ENCODE data around the gene CNBD2.
"Not testable (repeated sequence)": the region's sequence is repeated elsewhere in the genome, so short reads cannot be mapped to it uniquely, and the experiment has no call there.

The CNBD2 gene

GRCh38 chr20:35950093-35950492 lies 18.3 kb upstream of the CNBD2 start:
- DNase-seq (ENCODE audit: low read depth, low spot score), result no peak
- Histone ChIP-seq H3K4me3 (no peak overlapping the region), H3K36me3 (ENCODE audit: insufficient read depth, low read length) (peaks cover 13% of the 10 kb centered on the region), H3K9ac (ENCODE audit: insufficient read length) (no peak overlapping the region), H3K27ac (no peak overlapping the region), H3K9me3 (ENCODE audit: low read depth, low read length) (no peaks in the 10 kb centered on the region)
- TF ChIP-seq FOXP2 (optimal IDR thresholded peaks at IDR 0.05; ENCODE audit: control extremely low read depth, extremely low read length, insufficient read depth) (no peak), EZH2 (IDR thresholded peaks at IDR 0.05) (no peak), POLR2AphosphoS5 (IDR thresholded peaks at IDR 0.05; ENCODE audit: borderline replicate concordance, low read depth, low read length) (no peak)

- H3K36me3 ChIP-seq (ENCODE audit: insufficient read depth, low read length); H3K9me3 ChIP-seq (ENCODE audit: low read depth, low read length); H3K9ac ChIP-seq (ENCODE audit: insufficient read length); H3K4me3 ChIP-seq; DNase-seq (ENCODE audit: low read depth, low spot score); H3K27ac ChIP-seq: not testable (repeated sequence)
Measured at GRCh38 chr20:35952080-35952479, 16.3 kb upstream of the CNBD2 start.

- H3K27ac ChIP-seq, result peak overlapping the region; percentile 93; the same call in 1 of the 2 replicates
- H3K9me3 ChIP-seq (ENCODE audit: low read depth, low read length), result no peaks in the 10 kb centered on the region
- TF ChIP-seq POLR2AphosphoS5 (IDR thresholded peaks at IDR 0.05; ENCODE audit: borderline replicate concordance, low read depth, low read length), result no peak; the same call in 1 of the 2 replicates
- no peaks in the 10 kb centered on the region; the same call in none of the 2 replicates for H3K36me3 ChIP-seq (ENCODE audit: insufficient read depth, low read length)
- no peak for DNase-seq (ENCODE audit: low read depth, low spot score)
- H3K9ac ChIP-seq (ENCODE audit: insufficient read length), result peak overlapping the region; percentile 95
- H3K4me3 ChIP-seq, result peak overlapping the region; percentile 89
Measured at GRCh38 chr20:35952480-35953386, 15.7 kb upstream of the CNBD2 start.

- TF ChIP-seq POLR2AphosphoS5 (IDR thresholded peaks at IDR 0.05; ENCODE audit: borderline replicate concordance, low read depth, low read length) (peak; percentile 32; the same call in 1 of the 2 replicates), FOXP2 (optimal IDR thresholded peaks at IDR 0.05; ENCODE audit: control extremely low read depth, extremely low read length, insufficient read depth) (no peak)
- DNase-seq (ENCODE audit: low read depth, low spot score), result no peak
Measured at GRCh38 chr20:35953387-35954199, 14.8 kb upstream of the CNBD2 start.

GRCh38 chr20:35954200-35954906 lies 14.0 kb upstream of the CNBD2 start, which contains the start of gene SCAND1:
SCAND1 (minus strand) TSS chr20:35954502; CDS start chr20:35954284, 218 bp downstream.
- TF ChIP-seq POLR2AphosphoS5 (IDR thresholded peaks at IDR 0.05; ENCODE audit: borderline replicate concordance, low read depth, low read length) (peak; percentile 95), EZH2 (IDR thresholded peaks at IDR 0.05) (no peak), FOXP2 (optimal IDR thresholded peaks at IDR 0.05; ENCODE audit: control extremely low read depth, extremely low read length, insufficient read depth) (no peak)
- peak within 1 kb of the TSS; percentile 89 for H3K4me3 ChIP-seq
- H3K9ac ChIP-seq (ENCODE audit: insufficient read length), result peak within 1 kb of the TSS; percentile 95
- H3K27ac ChIP-seq, result peak within 1 kb of the TSS; percentile 93
- no peaks in the 10 kb centered on the region; the same call in 1 of the 2 replicates for H3K36me3 ChIP-seq (ENCODE audit: insufficient read depth, low read length)
- no peaks in the 10 kb centered on the region for H3K9me3 ChIP-seq (ENCODE audit: low read depth, low read length)
- peak; percentile 71 for DNase-seq (ENCODE audit: low read depth, low spot score)

More at GRCh38 chr20:35953387-35954199, 14.8 kb upstream of the CNBD2 start:
- H3K9ac ChIP-seq (ENCODE audit: insufficient read length), result peak overlapping the region; percentile 95
- H3K27ac ChIP-seq, result peak overlapping the region; percentile 93
- H3K9me3 ChIP-seq (ENCODE audit: low read depth, low read length), result no peaks in the 10 kb centered on the region
- H3K36me3 ChIP-seq (ENCODE audit: insufficient read depth, low read length), result no peaks in the 10 kb centered on the region; the same call in 1 of the 2 replicates
- H3K4me3 ChIP-seq, result peak overlapping the region; percentile 89

- Histone ChIP-seq H3K4me3 (peak overlapping the region; percentile 89), H3K36me3 (ENCODE audit: insufficient read depth, low read length) (no peaks in the 10 kb centered on the region; the same call in 1 of the 2 replicates), H3K27ac (peak overlapping the region; percentile 14; the same call in 1 of the 2 replicates), H3K9ac (ENCODE audit: insufficient read length) (peak overlapping the region; percentile 95), H3K9me3 (ENCODE audit: low read depth, low read length) (no peaks in the 10 kb centered on the region)
- no peak for TF ChIP-seq EZH2 (IDR thresholded peaks at IDR 0.05)
- no peak for TF ChIP-seq POLR2AphosphoS5 (IDR thresholded peaks at IDR 0.05; ENCODE audit: borderline replicate concordance, low read depth, low read length)
- TF ChIP-seq FOXP2 (optimal IDR thresholded peaks at IDR 0.05; ENCODE audit: control extremely low read depth, extremely low read length, insufficient read depth), result no peak
- DNase-seq (ENCODE audit: low read depth, low spot score), result no peak
Measured at GRCh38 chr20:35954907-35955251, 13.5 kb upstream of the CNBD2 start.

- Histone ChIP-seq H3K9me3 (ENCODE audit: low read depth, low read length) (no peaks in the 10 kb centered on the region), H3K9ac (ENCODE audit: insufficient read length) (no peak overlapping the region), H3K4me3 (no peak overlapping the region), H3K36me3 (ENCODE audit: insufficient read depth, low read length) (no peaks in the 10 kb centered on the region; the same call in 1 of the 2 replicates), H3K27ac (no peak overlapping the region)
- DNase-seq (ENCODE audit: low read depth, low spot score), result no peak
- no peak for TF ChIP-seq POLR2AphosphoS5 (IDR thresholded peaks at IDR 0.05; ENCODE audit: borderline replicate concordance, low read depth, low read length)
- TF ChIP-seq EZH2 (IDR thresholded peaks at IDR 0.05), result no peak
- TF ChIP-seq FOXP2 (optimal IDR thresholded peaks at IDR 0.05; ENCODE audit: control extremely low read depth, extremely low read length, insufficient read depth), result no peak
Measured at GRCh38 chr20:35956616-35957015, 11.8 kb upstream of the CNBD2 start.

GRCh38 chr20:35959291-35959690 lies 9.1 kb upstream of the CNBD2 start:
- DNase-seq (ENCODE audit: low read depth, low spot score); H3K27ac ChIP-seq; H3K9me3 ChIP-seq (ENCODE audit: low read depth, low read length); H3K9ac ChIP-seq (ENCODE audit: insufficient read length); H3K4me3 ChIP-seq; H3K36me3 ChIP-seq (ENCODE audit: insufficient read depth, low read length): not testable (repeated sequence)
